ENCODE measurements around the gene CROCC2. TPM values are rescaled to one million over a fixed set of nuclear protein-coding genes. Genes with fewer than 3 reads are reported as not detected.

The CROCC2 gene
- total RNA-seq, 1 experiment from 2014 or later, result not detected

GRCh38 chr2:241015439-241015838, 109.3 kb downstream of the CROCC2 start:
- in situ Hi-C loops (cut with HindIII; ENCODE audit: low sequenced_read_pairs), result no loop called here
- no peak for DNase-seq (ENCODE audit: low spot score)

GRCh38 chr2:241017228-241017940, 111.2 kb downstream of the CROCC2 start:
- in situ Hi-C loops (cut with HindIII; ENCODE audit: low sequenced_read_pairs), result no loop called here
- no peak for DNase-seq (ENCODE audit: low spot score)

DNA sequence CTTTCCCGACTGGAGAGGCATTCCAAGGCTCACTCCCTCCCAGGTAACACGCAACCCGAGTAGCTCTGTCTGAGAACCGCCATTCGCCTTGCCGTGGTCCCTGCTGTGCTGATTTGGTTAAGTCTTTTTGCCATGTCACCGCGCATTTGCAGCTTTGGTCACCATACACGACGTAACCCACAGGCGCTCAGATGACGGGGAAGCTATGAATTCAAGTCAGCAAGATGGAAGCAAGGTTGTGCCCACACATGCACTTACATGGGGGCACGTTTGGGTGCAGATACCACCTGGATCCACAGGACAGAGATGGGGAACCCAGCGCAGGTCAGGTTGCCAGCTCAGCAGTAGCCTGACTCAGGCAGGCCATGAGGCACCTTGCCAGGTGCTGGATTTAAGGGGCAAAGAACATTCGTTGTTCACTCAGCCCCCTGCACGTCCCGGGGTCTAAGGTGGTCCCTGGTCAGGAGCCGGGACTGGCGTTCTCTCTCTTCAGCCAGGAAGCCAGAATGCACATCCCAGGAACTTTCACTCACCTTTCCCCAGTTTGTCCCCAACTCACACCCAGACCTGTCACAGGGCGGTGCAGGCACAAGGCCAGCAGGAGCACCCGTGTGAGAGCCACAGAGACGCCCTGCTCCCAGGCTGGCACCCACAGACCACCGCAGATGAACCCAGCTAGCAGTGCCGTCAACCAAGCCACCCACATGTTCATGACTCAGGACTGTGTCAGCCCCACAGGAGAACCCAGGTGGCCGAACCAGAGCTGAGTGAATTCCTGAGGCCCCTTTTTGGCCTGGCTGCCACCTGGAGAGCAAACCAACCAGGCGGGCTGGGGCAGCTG, 112.1 kb downstream of the CROCC2 start:
- no peak for DNase-seq (ENCODE audit: low spot score)

GRCh38 chr2:241019441-241020139, 113.5 kb downstream of the CROCC2 start:
- in situ Hi-C loops (cut with HindIII; ENCODE audit: low sequenced_read_pairs), result no loop called here
- no peak for DNase-seq (ENCODE audit: low spot score)

More for the DNA sequence above, 112.1 kb downstream of the CROCC2 start:
- in situ Hi-C loops (cut with HindIII; ENCODE audit: low sequenced_read_pairs), result no loop called here

DNA sequence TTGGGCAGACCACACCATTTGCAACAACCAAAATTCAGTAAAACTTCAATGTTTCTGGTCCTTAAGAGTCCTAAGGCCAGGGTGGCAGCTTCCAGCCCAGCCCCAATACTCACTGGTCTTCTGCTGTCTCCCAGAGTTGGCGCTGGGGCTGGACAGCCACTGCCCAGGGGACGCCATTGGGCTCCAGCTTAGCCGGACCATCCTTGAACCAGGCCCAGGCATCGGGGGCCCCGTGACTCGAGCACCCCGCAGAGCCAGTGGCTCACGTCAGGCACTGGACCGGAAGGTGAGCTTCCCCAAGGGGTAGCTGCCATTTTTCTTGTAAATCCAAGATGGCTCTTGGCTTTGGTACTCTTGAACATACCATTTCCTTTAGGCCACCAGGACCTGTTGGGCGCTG, 114.1 kb downstream of the CROCC2 start:
- DNase-seq (ENCODE audit: low spot score), result no peak
- in situ Hi-C loops (cut with HindIII; ENCODE audit: low sequenced_read_pairs), result no loop called here

- DNase-seq (ENCODE audit: low spot score), result no peak
- in situ Hi-C loops (cut with HindIII; ENCODE audit: low sequenced_read_pairs), result no loop called here
Observed at GRCh38 chr2:241020629-241021190, 114.6 kb downstream of the CROCC2 start.

DNA sequence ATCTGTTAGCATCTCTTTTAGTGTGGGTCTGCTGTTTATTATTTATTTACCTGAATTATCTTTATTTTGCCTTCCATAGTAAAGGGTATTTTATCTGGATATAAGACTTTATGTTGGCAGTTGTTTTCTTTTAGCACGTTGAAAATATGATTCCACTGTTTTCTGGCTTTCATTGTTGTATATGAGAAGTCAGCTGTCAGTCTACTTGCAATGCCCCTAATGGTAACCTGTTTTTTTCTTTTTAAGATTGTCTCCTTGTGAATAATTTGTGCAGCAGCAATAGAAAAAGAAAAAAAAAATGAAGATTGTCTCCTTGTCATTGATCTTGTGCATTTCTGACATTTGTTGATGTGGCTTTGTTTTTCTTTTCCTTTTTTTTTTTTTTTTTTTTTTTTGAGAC, 119.5 kb downstream of the CROCC2 start:
- no peak for DNase-seq (ENCODE audit: low spot score)
- in situ Hi-C loops (cut with HindIII; ENCODE audit: low sequenced_read_pairs), result no loop called here

- in situ Hi-C loops (cut with HindIII; ENCODE audit: low sequenced_read_pairs), result no loop called here
- DNase-seq (ENCODE audit: low spot score), result no peak
Observed at GRCh38 chr2:241029599-241030332, 123.6 kb downstream of the CROCC2 start.

DNA sequence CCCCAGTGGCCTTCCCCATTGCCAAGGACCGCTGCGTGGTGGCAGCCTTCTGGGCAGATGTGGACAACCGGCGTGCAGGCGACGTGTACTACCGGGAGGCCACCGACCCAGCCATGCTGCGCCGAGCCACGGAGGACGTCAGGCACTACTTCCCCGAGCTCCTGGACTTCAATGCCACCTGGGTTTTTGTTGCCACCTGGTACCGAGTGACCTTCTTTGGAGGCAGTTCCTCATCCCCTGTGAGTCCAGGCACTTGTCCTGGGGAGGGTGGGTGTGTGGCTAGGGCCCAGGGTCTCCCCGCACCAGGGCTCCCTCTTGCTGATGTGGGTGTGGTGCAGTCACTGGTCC, 124.2 kb downstream of the CROCC2 start:
- no peak for DNase-seq (ENCODE audit: low spot score)
- in situ Hi-C loops (cut with HindIII; ENCODE audit: low sequenced_read_pairs), result no loop called here

- in situ Hi-C loops (cut with HindIII; ENCODE audit: low sequenced_read_pairs), result no loop called here
- DNase-seq (ENCODE audit: low spot score), result no peak
Observed at GRCh38 chr2:241030883-241031282, 124.7 kb downstream of the CROCC2 start.

- DNase-seq (ENCODE audit: low spot score), result no peak
- in situ Hi-C loops (cut with HindIII; ENCODE audit: low sequenced_read_pairs), result no loop called here
Observed at GRCh38 chr2:241031436-241032165, 125.5 kb downstream of the CROCC2 start.

DNA sequence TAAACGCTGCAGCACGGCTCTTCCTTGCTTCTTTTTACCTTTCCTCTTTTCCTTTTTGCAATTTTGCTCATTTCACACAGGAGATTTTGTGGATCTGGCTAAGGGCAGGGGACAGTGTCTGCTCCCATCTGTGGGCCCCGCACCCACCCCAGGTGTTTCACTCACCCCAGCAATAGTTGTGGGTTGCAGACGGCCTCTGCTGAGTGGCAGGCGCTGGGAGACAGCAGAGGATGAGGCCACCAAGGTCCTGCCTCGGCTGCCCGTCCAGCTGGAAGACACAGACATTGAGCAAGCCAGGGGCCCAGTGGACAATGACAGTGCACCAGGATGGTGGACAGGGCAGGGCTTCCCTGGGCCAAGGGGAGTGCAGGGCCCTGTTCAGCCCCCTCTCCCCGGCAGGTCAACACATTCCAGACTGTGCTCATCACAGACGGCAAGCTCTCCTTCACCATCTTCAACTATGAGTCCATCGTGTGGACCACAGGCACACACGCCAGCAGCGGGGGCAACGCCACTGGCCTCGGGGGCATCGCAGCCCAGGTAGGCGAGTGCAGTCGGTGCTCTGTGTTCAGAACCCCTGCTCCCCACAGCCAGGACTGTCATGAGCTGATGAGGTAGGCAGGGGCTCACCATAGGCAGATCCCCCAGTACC, 127.3 kb downstream of the CROCC2 start:
- DNase-seq (ENCODE audit: low spot score), result no peak

GRCh38 chr2:241033994-241034393, 127.9 kb downstream of the CROCC2 start:
- no peak for DNase-seq (ENCODE audit: low spot score)
- in situ Hi-C loops (cut with HindIII; ENCODE audit: low sequenced_read_pairs), result no loop called here

More for the DNA sequence above, 127.3 kb downstream of the CROCC2 start:
- in situ Hi-C loops (cut with HindIII; ENCODE audit: low sequenced_read_pairs), result no loop called here

DNA sequence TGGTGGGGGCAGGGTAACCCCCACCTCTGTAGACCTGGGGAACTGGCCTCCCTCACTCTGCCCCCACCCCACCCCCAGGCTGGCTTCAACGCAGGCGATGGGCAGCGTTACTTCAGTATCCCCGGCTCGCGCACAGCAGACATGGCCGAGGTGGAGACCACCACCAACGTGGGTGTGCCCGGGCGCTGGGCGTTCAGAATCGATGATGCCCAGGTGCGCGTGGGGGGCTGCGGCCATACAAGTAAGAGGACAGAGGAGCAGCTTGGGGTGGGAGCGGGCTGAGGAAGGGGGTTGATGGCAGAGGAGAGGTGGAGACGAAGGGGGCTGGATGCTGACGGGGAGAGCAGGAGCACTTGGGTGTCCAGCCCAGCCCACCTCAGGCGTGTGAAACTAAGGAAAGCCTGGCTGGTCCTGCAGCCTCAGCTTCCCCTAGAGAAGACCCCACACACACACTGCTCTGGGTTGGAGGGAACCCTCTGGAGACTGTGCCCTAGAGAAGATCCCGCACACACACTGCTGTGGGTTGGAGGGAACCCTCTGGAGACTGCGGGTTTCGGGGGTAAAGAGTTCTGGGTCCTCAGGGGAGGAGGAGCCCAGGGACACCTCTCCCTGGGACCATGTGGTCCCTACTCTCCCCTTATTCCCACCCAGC, 128.5 kb downstream of the CROCC2 start:
- no peak for DNase-seq (ENCODE audit: low spot score)
- in situ Hi-C loops (cut with HindIII; ENCODE audit: low sequenced_read_pairs), result no loop called here

DNA sequence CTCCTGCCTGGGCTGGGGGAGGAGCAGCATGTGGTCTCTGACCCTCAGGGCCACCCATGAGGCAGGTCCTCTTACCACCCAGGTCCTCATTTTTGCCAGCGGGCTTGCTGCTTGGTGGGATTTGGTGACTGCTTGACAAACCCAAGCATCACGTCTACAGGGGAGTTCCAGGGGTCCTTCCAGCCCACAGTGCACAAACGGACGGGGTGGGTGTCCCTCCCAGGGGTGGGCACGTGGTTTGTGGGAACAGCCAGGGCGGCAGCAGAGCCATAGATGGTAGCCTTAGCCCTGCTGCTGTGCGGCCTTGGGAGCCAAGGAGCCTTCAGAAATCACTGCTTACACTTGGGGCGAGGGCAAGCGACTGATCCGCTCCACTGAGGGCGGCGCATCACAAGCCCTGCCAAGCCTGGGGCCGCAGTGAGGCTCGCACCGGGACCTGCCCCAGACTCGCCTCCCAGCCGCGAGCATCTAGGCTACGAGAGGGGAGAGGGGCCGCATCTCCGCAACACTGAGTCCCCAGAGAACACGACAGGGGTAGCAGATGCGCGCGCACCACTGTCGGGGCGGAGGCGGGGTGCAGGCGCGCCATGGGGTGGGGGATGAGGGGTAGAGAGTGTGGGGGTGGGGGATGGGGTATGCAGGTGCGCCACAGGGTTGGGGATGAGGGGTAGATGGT, 129.1 kb downstream of the CROCC2 start:
- DNase-seq (ENCODE audit: low spot score), result peak; percentile 23
- in situ Hi-C loops (cut with HindIII; ENCODE audit: low sequenced_read_pairs), result no loop called here

GRCh38 chr2:241035818-241036396, 129.8 kb downstream of the CROCC2 start:
- DNase-seq (ENCODE audit: low spot score), result peak; percentile 41
- in situ Hi-C loops (cut with HindIII; ENCODE audit: low sequenced_read_pairs), result no loop called here

Data from G401 (cell line).